Lung (tissue), 12 donors: Measurements from ENCODE around the gene LTBP3. TPM values are rescaled to one million over a fixed set of nuclear protein-coding genes. Genes with fewer than 3 reads are reported as not detected.

Source experiments
- ATAC-seq: fragments of 200-7000 bp; cut with Tn5 transposase; one replicate; pipeline ENCODE4 v1.9.1; 2020; ENCODE audit warnings: moderate number of reproducible peaks; ENCODE audit not compliant: insufficient read depth, low FRiP score
- DNase-seq, 3 donors: peaks; one replicate each; pipeline ENCODE4 v3.0.0-alpha.2; 2013 to 2017
- H3K27ac ChIP-seq, 2 donors: one replicate each; pipeline ENCODE4 v1.5.1; 2013; ENCODE audit warnings: mild to moderate bottlenecking in 2 of 2, moderate library complexity in 2 of 2, control low read depth in 1 of 2, inconsistent platforms in 1 of 2, low read depth in 1 of 2, low read length in 1 of 2
- H3K27me3 ChIP-seq, 3 donors: one replicate each; pipeline ENCODE4 v1.5.1; 2013; ENCODE audit warnings: low read length in 2 of 3; ENCODE audit not compliant: control insufficient read depth in 3 of 3, insufficient read depth in 3 of 3
- H3K36me3 ChIP-seq, 4 donors: one replicate each; pipeline ENCODE4 v1.5.1; 2013; ENCODE audit warnings: low read length in 4 of 4, mild to moderate bottlenecking in 1 of 4, moderate library complexity in 1 of 4; ENCODE audit not compliant: control insufficient read depth in 4 of 4, insufficient read depth in 4 of 4
- H3K4me1 ChIP-seq, 5 donors: one replicate each; pipeline ENCODE4 v1.5.1; 2013; ENCODE audit warnings: low read length in 5 of 5, mild to moderate bottlenecking in 2 of 5, moderate library complexity in 1 of 5; ENCODE audit not compliant: control insufficient read depth in 5 of 5, insufficient read depth in 5 of 5
- H3K4me3 ChIP-seq: one replicate; pipeline ENCODE4 v1.5.1; 2013; ENCODE audit warnings: mild to moderate bottlenecking, control low read depth, moderate library complexity
- H3K9ac ChIP-seq, 2 donors: one replicate each; pipeline ENCODE4 v1.5.1; 2013; ENCODE audit warnings: low read length in 2 of 2, control low read depth in 1 of 2; ENCODE audit not compliant: insufficient read depth in 1 of 2
- H3K9me3 ChIP-seq, 4 donors: one replicate each; pipeline ENCODE4 v1.5.1; 2013; ENCODE audit warnings: low read length in 3 of 4, mild to moderate bottlenecking in 1 of 4, moderate library complexity in 1 of 4; ENCODE audit not compliant: control insufficient read depth in 4 of 4, insufficient read depth in 3 of 4
- CTCF ChIP-seq: IDR thresholded peaks from 2 replicates; pipeline ENCODE4 v1.5.1; 2012; ENCODE audit warnings: mild to moderate bottlenecking; ENCODE audit errors: control extremely low read depth, extremely low read depth
- WGBS, 2 donors: extraction: QIAGEN DNeasy Blood & Tissue Kit; methylation state at CpG; one replicate each; pipeline ENCODE4 v1.1.7; 2013; 5-methylcytosine and 5-hydroxymethylcytosine counted together
- polyA plus RNA-seq, 2 donors: library from polyadenylated mRNA; stranded (reverse); fragments of 200-250 nt; gene quantifications; one replicate each; pipeline ENCODE4 v1.2.1, GENCODE V29; 2013
- total RNA-seq, 2 donors: library from RNA; depleted of rRNA in 1 of 2; stranded (reverse); fragments of >200 nt in 1 of 2; gene quantifications; one replicate each; pipeline ENCODE4 v1.2.1, GENCODE V29; 2014 to 2021
- donor health status: control.
- donor health status: control.
- donor health status: Bipolar disorder and iron deficiency.
- donor health status: healthy.
- donor health status: DM: yes; HTN: yes; CAD: no.

Gene LTBP3
- total and polyA plus RNA-seq, 4 donors, result 39.1 to 111 (median 73.4) TPM

- no peak for ATAC-seq
- Histone ChIP-seq H3K36me3 (peaks cover 0 to 2% (median 0%) of the 10 kb centered on the region in 4 donors), H3K27ac (peak overlapping the region; percentile 66 to 90), H3K27me3 (peaks cover 0 to 2% (median 0%) of the 10 kb centered on the region in 3 donors), H3K9me3 (no peaks in the 10 kb centered on the region), H3K4me3 (no peak overlapping the region), H3K9ac (peak overlapping the region in 1 of 2 donors; percentile 87), H3K4me1 (peaks cover 0 to 58% (median 30%) of the 10 kb centered on the region in 5 donors)
- TF ChIP-seq CTCF, result no peak
- WGBS, 2 donors, result 40% methylated on average over 19 of the region's 19 CpGs
- DNase-seq, result peak in 2 of 3 donors; percentile 83 to 89
These were observed 861 bp upstream of the LTBP3 start for GRCh38 chr11:65558930-65559509.

- ATAC-seq, result no peak
- Histone ChIP-seq H3K4me3 (no peak overlapping the region), H3K4me1 (peaks cover 0 to 58% (median 30%) of the 10 kb centered on the region in 5 donors), H3K27ac (peak overlapping the region; percentile 69 to 76), H3K9ac (peak overlapping the region in 1 of 2 donors; percentile 75), H3K9me3 (no peaks in the 10 kb centered on the region), H3K27me3 (peaks cover 0 to 2% (median 0%) of the 10 kb centered on the region in 3 donors), H3K36me3 (peaks cover 0 to 7% (median under 1%) of the 10 kb centered on the region in 4 donors)
- WGBS, 2 donors, result 4 to 5% methylated on average over 27 to 47 of the region's 47 CpGs
- peak in 2 of 3 donors; percentile 19 to 44 for DNase-seq
- no peak for TF ChIP-seq CTCF
These were observed 718 bp downstream of the LTBP3 start for GRCh38 chr11:65557280-65558001.

GRCh38 chr11:65556470-65557279 is 1.5 kb downstream of the LTBP3 start:
- Histone ChIP-seq H3K9me3 (no peaks in the 10 kb centered on the region), H3K4me3 (no peak overlapping the region), H3K4me1 (peaks cover 0 to 56% (median 32%) of the 10 kb centered on the region in 5 donors), H3K36me3 (peaks cover 0 to 8% (median 5%) of the 10 kb centered on the region in 4 donors), H3K9ac (peak overlapping the region; percentile 16 to 75), H3K27me3 (peaks cover 0 to 2% (median 0%) of the 10 kb centered on the region in 3 donors), H3K27ac (peak overlapping the region; percentile 69 to 76)
- TF ChIP-seq CTCF, result no peak
- 78 to 87% methylated on average over 12 of the region's 12 CpGs for WGBS, 2 donors
- ATAC-seq, result no peak
- no peak for DNase-seq
